ENCODE data around the gene TET3.

TET3 gene

DNA sequence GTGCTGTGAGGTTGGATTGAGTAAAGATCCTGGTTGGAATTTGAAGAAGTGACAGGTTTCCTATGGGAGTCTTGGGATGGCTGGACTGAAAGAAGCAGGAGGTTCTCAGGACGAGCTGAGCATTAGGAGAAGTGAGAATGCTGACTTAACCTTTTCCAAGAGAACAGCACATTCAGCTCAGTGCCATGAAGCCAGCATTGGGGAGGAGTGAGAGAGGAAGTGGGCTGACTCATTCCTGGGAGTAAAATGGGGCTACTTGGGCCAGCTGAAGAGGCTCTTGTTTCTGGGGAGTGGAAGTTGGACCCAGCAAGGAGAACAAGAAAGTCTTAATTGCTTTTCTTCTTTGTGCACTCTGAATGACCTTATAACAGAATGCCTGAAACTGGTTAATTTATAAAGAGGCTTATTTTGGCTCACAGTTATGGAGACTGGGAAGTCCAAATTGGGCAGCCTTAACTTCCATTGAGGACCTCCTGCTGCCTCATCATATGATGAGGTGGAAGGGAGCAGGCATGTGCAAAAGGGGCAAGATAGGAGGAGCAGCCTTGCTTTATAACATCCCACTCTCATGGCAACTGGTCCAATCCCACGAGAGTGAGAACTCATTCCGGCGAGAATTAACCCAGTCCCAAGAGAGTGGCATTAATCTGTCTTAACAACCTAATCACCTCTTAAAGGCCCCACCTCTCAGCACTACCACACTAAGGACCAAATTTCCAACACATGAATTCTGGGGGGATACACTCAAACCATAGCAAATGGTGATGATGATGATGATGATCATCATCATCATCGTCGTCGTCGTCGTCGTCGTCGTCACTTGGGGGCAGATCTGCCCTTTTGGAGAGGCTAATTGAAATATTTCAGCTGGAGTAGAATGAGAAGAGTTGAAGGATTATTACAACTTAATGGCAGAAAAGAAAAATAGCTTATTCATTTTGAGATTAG, 31.9 kb upstream of the TET3 start:
- H3K4me3 ChIP-seq (replicated peaks in 1 of 2; ENCODE audit: low read depth in 2 of 2, low read length in 2 of 2) = no peak overlapping the region
- DNase-seq (ENCODE audit: low read depth in 2 of 2) = peak; percentile 63 to 73
- TF ChIP-seq, protein P1, sequence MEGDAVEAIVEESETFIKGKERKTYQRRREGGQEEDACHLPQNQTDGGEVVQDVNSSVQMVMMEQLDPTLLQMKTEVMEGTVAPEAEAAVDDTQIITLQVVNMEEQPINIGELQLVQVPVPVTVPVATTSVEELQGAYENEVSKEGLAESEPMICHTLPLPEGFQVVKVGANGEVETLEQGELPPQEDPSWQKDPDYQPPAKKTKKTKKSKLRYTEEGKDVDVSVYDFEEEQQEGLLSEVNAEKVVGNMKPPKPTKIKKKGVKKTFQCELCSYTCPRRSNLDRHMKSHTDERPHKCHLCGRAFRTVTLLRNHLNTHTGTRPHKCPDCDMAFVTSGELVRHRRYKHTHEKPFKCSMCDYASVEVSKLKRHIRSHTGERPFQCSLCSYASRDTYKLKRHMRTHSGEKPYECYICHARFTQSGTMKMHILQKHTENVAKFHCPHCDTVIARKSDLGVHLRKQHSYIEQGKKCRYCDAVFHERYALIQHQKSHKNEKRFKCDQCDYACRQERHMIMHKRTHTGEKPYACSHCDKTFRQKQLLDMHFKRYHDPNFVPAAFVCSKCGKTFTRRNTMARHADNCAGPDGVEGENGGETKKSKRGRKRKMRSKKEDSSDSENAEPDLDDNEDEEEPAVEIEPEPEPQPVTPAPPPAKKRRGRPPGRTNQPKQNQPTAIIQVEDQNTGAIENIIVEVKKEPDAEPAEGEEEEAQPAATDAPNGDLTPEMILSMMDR (IDR thresholded peaks at IDR 0.05; ENCODE audit: low read depth, low read length) = no peak

DNA sequence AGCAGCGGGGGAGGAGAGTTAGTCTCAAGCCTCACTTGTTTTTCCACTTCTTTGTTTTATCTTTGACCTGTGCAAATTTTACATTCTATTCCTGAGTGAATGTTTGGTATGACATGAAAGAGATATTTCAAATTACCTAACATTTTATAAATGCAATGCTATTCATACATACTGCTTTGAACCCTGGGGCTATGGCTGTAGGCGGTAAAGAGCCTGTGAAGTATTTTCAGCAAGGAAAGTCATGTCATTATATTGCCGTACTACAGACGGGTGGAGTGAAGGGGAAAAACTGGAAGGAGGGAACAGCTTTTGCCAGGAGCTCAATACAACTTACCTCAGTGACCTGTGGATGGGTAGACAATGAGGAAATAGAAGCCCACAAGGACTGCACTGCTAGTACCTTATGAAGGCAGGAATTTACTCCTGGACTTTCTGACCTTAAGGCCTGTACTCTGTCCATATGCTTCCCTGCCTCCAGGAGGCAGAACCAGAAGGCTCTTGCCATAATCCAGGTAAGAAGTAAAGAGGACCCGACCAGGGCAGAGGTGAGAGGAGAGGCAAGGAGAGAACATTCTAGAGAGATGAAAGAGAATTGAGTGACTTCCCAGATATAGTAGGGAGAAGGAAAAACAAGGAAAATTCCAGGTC, 28.4 kb upstream of the TET3 start:
- DNase-seq (ENCODE audit: low read depth in 2 of 2) = no peak
- TF ChIP-seq, protein P1 (IDR thresholded peaks at IDR 0.05; ENCODE audit: low read depth, low read length) = no peak

DNA sequence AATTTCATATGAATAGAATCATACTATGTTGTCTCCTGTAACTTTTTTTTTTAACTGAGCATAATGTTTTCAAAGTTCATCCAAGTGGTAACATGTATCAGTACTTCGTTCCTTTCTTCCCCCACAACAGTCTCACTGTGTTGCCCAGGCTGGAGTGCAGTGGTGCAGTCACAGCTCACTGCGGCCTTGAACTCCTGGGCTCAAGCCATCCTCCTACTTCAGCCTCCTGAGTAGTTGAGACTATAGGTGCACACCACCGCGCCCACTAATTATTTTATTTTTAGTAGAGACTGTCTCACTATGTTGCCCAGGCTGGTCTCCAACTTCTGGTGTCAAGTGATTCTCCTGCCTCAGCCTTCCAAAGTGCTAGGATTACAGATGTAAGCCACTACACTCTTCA, 23.4 kb upstream of the TET3 start:
- H3K4me3 ChIP-seq (replicated peaks in 1 of 2; ENCODE audit: low read depth in 2 of 2, low read length in 2 of 2) = no peak overlapping the region
- TF ChIP-seq, protein P1 (IDR thresholded peaks at IDR 0.05; ENCODE audit: low read depth, low read length) = no peak
- DNase-seq (ENCODE audit: low read depth in 2 of 2) = no peak

More for the DNA sequence above, 28.4 kb upstream of the TET3 start:
- no peak overlapping the region for H3K4me3 ChIP-seq (replicated peaks in 1 of 2; ENCODE audit: low read depth in 2 of 2, low read length in 2 of 2)

DNA sequence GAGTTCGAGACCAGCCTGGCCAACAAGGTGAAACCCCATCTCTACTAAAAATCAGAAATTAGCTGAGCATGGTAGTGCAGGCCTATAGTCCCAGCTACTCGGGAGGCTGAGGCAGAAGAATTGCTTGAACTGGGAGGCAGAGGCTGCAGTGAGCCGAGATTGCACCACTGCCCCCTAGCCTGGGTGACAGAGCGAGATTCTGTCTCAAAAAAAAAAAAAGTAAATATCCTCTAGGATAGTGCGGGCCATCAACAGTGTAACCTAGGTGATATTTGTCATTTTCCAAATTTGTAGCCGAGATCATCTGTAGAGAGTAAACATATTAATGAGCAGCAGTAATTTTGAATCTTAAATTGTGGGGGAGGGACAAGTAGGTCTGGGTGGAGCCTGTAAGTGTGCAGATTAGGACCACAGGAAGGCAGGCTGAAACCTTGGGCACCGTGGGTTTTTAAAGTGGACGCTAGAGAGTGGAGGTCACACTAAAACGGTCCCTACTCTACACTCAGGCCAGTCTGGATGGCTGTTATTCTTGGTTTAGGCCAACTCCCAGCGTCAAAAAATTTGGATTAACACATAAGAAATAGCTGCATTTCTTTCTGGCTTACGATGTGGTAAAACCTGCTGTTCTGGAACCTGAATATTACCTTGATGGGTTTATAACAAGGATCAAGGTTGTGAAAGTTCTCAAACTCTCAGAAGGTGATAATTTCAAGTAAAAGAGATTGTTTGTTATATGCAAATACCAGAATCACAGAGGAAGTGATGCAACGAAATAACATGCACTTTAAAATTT, 22.7 kb upstream of the TET3 start:
- H3K4me3 ChIP-seq (replicated peaks in 1 of 2; ENCODE audit: low read depth in 2 of 2, low read length in 2 of 2) = no peak overlapping the region
- TF ChIP-seq, protein P1 (IDR thresholded peaks at IDR 0.05; ENCODE audit: low read depth, low read length) = no peak
- no peak for DNase-seq (ENCODE audit: low read depth in 2 of 2)

DNA sequence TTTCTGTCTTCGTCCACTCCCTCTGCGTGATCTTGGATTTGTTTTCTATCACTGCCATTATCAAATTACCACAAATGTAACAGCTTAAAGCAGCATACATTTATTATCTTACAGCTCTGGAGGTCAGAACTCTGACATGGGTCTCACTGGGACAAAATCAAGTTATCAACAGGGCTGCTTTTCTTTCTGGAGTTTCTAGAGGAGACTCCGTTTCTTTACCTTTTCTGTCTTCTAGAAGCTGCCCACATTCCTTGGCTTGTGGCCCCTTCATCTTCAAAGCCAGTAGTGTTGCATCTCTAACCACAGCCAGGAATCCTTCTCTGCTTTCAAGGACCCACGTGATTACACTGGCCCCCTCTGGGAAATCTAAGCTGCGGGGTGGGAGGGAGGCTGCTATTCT, 21.9 kb upstream of the TET3 start:
- no peak for DNase-seq (ENCODE audit: low read depth in 2 of 2)

More for the DNA sequence above, 21.9 kb upstream of the TET3 start:
- TF ChIP-seq, protein P1 (IDR thresholded peaks at IDR 0.05; ENCODE audit: low read depth, low read length) = no peak
- H3K4me3 ChIP-seq (replicated peaks in 1 of 2; ENCODE audit: low read depth in 2 of 2, low read length in 2 of 2) = no peak overlapping the region

All from cardiac fibroblast (primary cell).